Amniotic stem cell (primary cell): ENCODE measurements around the gene BRD2.

ENCODE experiments used
- DNase-seq: peaks from one replicate; lab custom pipeline; 2025; lab: John Stamatoyannopoulos, UW

Gene BRD2

DNA sequence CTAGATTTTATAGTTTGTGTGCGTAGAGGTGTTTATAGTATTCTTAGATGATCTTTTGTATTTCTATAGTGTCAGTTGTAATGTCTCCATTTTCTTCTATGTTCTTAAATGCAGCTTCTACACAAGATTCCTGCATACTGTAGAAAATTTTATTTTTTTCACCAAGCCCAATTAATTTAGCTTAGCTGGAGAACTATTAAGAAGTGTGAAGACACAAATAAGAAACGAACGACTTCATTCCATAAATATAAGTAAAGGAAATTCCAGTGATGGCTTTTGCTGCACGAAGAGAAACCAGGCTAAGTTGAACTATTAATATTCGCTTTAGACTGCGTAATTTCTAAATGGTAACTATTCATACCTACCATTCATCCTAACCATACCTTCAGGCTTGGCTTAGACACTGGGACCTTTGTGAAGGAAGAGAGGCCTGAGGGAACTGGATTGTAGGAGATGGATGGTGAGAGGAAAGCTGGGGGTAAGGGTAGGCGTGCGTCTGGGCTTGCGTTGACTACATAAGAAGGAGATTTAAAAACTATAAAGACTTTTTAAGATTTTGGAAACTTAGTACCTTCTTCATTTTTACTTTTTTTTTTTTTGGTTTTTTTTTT lies 25.1 kb downstream of the BRD2 start:
- no peak for DNase-seq

DNA sequence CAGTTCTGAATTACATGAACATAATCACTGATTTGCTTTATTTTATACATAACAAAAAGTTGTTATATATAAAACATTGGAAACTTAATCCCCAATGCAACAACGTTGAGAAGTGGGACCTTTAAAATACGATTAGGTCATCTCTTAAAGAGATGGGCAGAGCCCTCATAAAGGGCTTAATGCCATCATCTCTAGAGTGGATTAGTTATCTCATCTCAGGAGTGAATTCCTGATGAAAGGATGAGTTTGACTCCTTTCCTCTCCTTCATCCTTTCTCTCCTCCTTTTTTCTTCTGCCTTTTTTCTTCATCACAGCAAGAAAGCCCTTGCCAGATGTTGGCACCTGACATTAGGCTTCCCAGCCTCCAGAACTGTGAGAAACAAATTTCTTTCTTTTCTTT lies 27.1 kb downstream of the BRD2 start:
- DNase-seq, result no peak

DNA sequence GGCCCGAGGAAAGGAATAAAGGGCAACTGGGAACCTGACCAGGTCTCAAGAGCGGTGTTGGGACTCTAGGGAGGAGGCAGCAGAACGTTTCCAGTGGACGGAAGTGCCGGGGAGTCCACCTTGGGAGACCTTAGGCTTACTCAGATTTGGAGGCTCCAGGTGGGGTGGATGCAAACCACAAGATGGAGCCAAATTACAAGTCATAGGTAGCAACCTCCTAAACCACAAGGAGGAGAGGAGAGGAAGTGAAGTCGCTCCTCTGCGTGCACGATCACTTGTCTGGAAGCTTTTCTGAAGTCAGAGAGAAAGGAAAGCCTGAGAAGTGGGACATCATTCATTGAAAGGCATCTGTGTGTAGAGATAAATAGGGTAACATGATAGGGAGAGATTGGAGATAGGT lies 31.7 kb downstream of the BRD2 start:
- no peak for DNase-seq

DNA sequence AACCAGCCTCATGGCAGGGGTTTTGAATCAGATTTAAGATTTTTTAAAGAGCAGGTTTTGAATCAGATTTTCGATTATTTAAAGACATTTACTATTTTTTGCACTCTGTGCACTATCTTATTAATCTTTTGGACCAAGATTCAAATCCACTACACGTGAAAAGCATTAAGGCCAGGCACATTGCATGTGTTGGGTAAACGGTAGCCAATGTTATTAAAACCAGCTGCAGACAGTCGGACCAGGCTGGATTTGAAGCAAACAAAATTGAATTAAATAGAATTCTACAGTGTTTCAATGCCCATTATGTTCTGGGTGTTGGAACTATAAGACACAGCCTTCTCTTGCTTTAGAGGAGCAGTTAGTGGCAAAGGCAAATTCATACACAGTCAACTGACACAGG lies 33.3 kb downstream of the BRD2 start:
- DNase-seq, result no peak

DNA sequence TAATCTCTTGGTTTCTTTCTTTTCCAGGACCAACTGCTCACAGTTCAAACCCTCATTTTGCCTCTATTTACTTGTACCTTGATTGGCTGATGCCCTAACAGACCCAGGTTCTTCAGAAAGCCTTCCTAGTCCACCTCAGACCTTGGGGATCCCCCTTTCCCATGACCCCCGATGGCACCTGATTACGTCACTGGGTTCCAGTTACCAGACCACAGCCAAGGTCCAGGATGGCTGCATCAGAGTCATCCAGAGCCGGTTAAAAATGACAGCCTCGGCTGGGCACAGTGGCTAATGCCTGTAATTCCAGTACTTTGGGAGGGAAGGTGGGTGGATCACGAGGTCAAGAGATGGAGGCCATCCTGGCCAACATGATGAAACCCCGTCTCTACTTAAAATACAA lies 36.5 kb downstream of the BRD2 start:
- DNase-seq, result no peak

DNA sequence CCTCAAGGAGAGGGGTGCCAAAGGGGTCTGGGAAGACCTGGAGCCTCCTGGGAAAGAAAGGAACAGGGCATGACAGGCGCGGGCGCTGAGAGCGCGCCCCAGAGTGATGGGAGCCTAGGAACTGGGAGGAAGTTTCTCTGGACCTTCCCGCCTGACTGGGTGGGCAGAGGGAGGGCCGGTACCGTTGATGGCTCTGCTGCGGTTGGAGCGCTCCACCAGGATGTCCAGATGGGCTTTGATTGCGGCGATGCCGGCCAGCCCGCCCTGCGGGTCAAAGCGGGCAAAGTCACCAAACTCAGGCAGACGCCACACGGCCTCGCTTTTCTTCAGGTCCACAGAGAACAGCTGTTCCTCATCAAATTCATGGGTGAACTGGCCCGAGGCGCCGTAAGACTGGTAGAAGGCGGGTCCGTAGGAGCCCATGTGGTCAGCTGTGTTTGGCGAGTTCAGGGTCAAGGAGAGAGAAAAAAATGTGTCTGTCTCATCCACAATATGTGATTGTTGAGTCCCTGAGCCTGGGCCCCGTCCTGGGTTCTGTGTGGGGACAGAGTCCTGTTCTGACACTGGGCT lies 39.5 kb downstream of the BRD2 start:
- no peak for DNase-seq

DNA sequence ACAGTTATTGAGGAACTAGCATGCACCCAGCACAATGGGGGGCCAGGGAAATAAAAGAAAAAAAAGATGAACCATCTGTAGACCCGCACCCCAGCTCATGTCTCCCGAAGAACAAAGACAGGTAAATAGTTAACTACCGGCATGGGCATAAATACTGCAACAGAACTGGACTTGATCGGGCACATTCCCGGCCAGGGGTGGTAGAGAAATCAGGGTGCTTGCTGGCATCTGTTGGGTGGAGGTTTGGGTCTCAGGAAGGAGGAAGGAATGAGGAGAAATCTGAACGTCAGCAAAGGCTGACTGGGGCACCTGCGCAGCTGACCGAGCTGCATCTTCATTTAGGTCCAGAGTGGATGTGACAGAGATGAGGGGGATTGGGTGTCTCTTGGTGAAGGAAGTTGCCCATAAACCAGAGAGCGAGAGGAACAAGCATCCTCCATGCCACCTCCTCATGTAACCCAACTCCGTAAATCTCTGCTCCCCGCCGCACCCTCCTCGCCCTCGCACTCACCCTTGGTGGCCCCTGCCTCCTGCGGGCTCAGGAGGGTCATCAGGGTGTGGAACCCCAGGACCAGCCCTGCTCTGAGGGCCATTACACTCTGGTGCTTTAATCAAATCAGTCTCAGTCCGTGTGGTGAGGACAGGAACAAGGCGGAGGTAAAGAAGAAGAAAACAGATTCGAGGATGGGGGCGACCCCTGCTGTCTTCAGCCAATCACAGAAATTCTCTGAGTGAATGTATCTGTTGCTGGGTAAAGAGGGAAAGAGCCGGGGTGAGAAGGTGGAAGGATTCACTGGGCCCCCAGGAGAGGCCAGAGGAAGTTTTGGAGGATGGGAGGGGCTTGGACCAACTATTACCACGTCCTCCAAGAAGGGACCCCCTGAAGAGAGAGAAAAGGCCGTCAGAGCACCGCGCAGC lies 40.8 kb downstream of the BRD2 start, which contains the start of gene HLA-DOA:
Gene HLA-DOA (minus strand): TSS at position 648 of the 918 bp plus-strand sequence.
- DNase-seq, result no peak

DNA sequence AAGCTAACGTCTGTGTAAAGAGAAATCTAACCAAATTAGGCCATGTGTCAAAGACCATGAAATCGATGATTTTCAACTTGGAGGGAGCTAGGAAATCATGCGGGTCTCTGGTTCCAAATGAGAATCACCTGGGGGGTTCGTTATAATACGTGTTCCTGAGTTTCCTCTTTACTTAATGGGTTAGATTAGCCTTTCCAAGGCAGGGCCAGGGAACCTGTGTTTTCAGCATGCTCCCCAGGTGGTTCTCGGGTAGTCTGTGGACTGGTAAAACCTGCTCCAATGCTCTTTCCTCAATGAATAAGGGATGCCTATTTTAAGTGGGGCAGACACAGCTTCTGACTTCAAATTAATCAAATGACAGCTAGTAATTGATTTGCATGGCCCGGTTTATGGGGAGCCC lies 42.0 kb downstream of the BRD2 start:
- DNase-seq, result no peak

DNA sequence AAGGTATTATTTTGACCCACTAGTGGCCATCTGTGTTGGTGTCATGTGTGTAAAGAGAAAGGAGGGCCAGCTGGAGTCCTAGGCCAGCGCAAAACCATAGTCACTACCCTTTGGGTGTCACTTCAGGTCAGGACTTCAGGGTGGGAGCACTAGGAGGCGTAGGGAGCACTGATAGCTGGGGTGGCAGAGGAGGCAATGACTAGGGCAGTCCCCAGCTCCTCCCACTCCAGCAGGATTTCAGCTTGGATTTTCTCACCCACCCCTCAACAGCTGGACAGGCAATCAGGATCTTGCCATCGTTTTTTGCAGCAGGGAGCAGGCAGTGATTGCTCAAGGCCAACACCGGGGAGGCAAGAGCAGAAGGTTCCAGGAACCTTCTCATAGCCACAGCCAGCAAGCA lies 45.2 kb downstream of the BRD2 start:
- DNase-seq, result no peak

DNA sequence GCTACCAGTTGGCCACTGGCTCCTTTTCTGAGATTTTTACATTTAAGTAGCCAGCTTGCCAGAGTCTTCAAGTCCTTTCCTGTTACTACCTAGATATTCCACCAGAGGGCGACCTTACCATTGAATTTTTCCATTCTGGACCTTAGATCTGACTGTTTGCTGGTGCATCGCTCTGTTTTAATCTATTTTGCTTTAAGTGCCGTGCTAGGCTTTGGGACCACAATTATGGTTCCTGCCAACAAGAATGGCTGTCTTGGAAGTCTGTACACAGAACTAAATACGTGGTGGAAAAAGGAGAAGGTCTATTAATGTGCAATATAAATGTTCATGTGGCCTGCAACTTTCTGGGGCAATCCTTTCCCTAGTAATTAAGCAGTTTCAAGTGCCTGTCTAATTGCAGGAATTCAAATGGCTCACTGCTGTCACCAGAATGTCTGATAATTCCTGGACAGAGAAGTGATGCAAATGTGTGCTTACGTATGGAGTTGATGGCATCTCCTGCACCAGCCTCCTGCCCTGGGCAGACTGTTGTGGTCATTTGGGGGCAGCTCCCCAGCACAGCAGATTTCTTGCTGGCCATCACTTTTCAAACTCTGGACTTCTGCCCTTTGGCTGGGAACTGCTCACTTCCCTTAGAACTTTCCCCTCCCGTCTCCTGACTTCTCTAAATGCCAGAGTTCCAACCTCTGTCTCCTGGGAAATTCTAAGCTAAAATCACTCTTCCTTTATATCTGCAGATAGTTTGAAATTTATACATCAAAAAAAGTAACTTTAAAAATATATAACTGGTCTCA lies 46.6 kb downstream of the BRD2 start:
- peak; percentile 65 for DNase-seq

DNA sequence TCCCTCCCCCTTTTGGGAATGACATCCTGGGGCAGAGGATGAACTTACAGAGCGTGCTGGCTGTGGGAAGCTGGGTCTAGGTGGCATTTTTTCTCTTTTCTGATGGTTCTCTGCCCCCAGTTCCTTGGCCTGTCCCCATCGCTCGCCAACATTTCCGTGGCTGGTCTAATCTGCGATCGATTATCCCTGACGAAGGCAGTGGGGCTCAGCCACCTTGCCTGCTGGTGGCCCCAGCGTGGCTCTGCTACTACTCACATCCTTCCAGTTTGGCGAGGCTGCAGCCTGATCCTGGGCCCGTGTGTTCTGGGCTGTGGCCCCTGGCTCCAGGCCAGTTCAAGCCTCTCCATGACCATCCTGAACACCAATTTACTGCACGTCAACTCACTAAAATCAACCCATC lies 47.4 kb downstream of the BRD2 start:
- no peak for DNase-seq

DNA sequence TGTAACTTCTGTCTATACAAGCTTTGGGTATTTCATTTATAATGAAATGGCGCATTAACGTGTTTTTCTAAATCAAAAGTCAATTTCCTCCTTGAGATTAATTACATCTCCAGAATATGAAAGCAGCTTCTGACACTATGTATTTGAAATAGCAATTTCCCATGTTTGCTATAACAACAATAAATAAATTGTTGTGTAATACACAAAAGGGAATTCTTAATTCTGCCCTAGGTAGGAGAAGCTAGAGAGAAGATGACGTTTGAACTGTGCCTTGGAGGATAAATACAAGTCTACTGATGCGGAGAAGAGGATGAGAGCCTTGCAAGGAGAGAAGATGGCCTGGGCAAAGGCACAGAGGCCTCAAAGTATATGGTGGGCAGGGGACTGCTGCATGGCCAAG lies 48.6 kb downstream of the BRD2 start:
- DNase-seq, result no peak

DNA sequence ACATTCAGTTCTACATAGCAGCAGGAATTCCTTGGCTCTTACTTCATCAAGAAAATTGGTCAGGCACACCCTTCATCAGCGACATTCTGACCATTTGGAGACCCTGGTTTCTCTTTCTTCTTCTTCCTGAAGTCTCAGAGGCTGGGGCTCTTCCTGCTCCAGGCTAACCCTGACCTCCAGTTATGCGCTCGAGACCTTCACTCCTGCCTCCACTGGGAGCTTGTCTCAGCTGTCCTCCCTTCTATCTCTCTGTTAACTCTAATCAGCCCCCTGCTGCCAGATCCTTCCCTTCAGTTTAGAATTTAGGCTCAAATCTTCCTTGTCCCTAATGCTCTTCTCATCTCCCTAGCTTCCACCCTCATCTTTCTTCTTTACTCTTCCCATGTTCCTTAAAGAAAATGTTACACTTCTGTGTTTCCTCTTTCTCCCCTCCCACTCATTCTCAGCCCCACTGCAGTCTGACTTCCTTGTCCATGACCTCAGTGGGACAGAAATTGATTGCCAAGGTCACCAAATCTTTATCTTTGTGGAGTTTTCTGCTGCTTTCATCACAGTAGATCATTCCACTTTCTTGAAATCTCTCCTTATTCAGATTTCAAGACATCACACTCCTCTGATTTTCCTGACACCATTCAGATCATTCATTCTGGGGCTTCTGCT lies 49.4 kb downstream of the BRD2 start:
- DNase-seq, result no peak

DNA sequence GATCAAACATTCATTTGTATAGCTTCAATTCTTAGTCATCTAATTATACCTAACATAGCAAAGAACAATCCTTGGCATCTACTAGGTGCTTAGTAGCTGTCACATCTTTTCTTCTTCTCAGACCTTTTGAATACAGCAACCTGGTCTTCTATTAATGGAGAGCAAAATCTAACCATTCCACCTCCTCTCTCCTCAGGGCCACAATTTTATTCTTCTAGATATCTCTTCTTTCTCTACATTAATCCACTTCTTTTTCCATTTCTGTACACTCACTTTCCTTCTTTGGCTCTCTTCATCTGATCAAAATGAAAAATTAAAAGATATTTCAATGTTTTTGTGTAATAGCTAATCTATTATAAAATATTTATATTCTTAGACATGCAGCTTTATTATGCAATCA lies 50.0 kb downstream of the BRD2 start:
- no peak for DNase-seq

DNA sequence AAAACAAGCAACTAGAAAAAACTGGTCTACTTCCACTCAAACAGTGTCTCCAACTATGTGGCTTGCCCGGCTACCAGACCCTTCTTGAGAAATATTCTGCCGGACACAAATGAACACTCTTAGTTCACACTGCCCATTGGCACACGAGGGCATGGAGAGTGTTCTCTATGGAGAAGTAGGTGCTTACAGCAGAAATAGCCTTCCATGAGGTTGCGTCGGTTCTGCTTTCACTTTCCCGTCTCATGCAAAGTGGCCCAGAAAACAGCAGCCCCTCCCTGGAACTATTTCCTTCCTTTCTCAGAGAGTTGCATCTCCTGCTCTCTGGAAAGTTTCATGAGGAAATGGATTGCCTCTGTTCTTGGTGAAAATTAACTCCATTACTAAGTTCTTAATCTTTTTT lies 50.5 kb downstream of the BRD2 start:
- DNase-seq, result no peak

DNA sequence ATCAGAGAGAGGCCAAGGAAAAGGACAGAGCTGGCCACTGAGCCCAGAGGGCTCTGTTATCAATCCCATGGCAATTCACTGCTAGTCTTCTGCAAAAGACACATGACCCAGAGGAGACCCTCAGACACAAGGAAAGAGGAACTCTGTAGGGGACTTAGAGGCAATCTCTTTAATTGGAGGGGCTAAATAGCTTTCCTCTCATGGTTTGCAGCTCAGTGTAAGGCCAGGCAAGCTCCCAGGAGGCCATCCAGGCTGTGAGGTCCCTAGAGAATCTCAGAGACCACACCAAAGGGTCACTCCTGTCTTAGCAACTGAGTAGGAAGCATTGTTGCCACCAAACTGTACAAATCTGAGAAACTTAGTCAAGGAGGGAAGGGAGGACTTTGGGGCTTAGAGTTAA lies 51.0 kb downstream of the BRD2 start:
- DNase-seq, result no peak

DNA sequence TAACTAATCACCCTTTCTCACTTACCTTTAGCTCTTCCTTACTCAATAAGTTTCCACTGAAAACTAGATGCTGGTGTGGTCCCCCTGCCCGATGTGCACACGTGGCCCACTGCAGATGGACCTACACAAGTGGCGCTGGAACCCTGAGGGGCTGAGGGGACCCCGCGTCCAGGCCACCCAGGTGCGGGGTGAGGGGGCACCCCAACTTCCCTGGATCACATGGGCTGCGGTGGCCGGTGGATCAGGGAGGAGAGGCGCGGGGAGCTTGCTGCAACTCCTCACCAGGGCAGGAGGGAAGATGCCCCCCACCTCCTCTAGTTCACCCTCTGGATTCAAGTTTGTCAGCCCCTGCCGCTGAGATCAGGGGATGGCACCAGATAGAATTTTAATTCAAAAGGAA lies 53.5 kb downstream of the BRD2 start:
- no peak for DNase-seq

DNA sequence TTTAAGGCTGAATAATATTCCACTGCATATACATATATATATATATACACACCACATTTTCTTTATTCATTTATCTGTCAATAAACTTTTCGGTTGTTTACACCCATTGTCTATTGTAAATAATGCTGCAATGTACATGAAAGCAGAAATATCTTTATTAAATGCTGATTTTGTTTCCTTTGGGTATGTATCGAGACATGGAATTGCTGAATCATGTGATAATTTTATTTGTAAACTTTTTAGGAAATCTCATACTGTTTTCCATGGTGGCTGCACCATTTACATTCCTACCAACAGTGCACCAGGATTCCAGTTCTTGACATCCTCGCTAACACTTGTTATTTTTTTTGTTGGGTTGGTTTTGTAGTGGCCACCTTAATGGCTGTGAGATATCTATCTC lies 55.1 kb downstream of the BRD2 start:
- DNase-seq, result no peak

DNA sequence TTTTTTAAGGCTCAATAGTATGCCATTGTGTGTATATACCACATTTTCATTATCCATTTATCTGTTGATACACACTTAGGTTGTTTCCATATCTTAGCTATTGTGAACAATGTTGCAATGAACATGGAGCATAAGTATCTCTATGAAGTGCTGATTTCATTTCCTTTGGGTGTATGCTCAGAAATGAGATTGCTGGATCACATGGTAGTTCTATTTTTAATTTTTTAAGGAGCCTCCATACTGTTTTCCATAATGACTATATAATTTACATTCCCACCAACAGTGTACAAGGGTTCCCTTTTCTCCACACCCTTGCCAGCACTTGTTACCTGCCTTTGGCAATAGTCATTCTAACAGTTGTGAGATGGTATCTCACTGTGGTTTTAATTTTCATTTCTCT lies 56.1 kb downstream of the BRD2 start:
- no peak for DNase-seq

DNA sequence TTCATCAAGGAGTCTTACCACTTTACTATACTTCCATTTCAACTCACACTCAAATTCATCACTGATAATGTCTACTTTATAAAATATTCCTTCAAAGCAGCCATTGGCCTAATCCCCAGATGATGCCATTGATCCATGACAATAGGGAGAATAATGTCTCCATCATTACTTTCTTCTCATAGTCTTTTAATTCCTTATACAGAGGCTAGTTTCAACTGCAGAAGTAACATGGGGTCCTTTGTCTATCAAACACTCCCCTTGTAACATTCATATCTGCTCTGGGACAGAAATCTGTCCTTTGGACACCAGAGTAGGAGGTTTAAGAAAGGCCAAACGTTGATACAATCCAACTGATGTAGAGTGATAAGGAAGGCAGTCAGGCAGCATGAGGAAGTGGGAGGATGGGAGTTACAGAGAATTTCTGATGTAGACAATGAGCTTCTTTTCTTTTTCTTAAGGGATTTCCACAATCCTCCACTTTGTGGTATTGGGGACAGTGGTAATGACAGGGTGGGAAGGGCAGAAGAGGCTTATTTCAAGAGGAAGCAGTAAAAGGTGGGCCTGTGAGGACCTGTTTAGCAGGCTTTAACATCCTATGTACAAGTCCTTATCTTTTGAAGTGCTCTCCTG lies 59.9 kb downstream of the BRD2 start:
- DNase-seq, result no peak
